Activated CD8-positive, alpha-beta memory T cell treated with anti-CD3 and anti-CD28 coated beads for 24 hours (primary cell): Measurements from ENCODE around the gene TP53I13.
A peak's percentile ranks its signal among the peaks of the same experiment; 100 is the strongest.

ENCODE experiments used
- DNase-seq: peaks from one replicate; pipeline ENCODE4 v3.0.0-alpha.2; 2020

TP53I13 gene

GRCh38 chr17:29594519-29595090 lies 26.1 kb downstream of the TP53I13 start:
- no peak for DNase-seq

GRCh38 chr17:29595107-29595942 lies 26.8 kb downstream of the TP53I13 start:
- DNase-seq, result no peak

- no peak for DNase-seq
These were observed 27.7 kb downstream of the TP53I13 start for GRCh38 chr17:29595943-29596774.

- DNase-seq, result no peak
These were observed 28.3 kb downstream of the TP53I13 start for GRCh38 chr17:29596811-29597210.

GRCh38 chr17:29597361-29598172 lies 29.1 kb downstream of the TP53I13 start:
- DNase-seq, result no peak

- DNase-seq, result no peak
These were observed 34.7 kb downstream of the TP53I13 start for GRCh38 chr17:29603109-29603674.

GRCh38 chr17:29607557-29608195 lies 39.2 kb downstream of the TP53I13 start:
- no peak for DNase-seq

- DNase-seq, result no peak
These were observed 40.5 kb downstream of the TP53I13 start for GRCh38 chr17:29608986-29609385.

GRCh38 chr17:29610395-29610794 lies 41.9 kb downstream of the TP53I13 start:
- no peak for DNase-seq

GRCh38 chr17:29611351-29612093 lies 43.0 kb downstream of the TP53I13 start:
- DNase-seq, result no peak

GRCh38 chr17:29612094-29612403 lies 43.5 kb downstream of the TP53I13 start:
- no peak for DNase-seq

GRCh38 chr17:29612404-29613280 lies 44.1 kb downstream of the TP53I13 start:
- no peak for DNase-seq

GRCh38 chr17:29613352-29613837 lies 44.9 kb downstream of the TP53I13 start:
- DNase-seq, result peak; percentile 99

GRCh38 chr17:29613856-29614255 lies 45.4 kb downstream of the TP53I13 start:
- DNase-seq, result no peak

GRCh38 chr17:29614349-29615047 lies 46.0 kb downstream of the TP53I13 start:
- DNase-seq, result no peak

GRCh38 chr17:29615048-29615385 lies 46.5 kb downstream of the TP53I13 start:
- DNase-seq, result no peak

- peak; percentile 93 for DNase-seq
These were observed 47.2 kb downstream of the TP53I13 start for GRCh38 chr17:29615492-29616299.

- peak; percentile 73 for DNase-seq
These were observed 48.0 kb downstream of the TP53I13 start for GRCh38 chr17:29616300-29617048.
